ES-I3 (cell line): ENCODE measurements around the gene RBP5.

ENCODE experiments used
- H3K36me3 ChIP-seq: 2 replicates; pipeline ENCODE4 v1.6.1; 2013; ENCODE audit warnings: mild to moderate bottlenecking, low read length, control low read depth, moderate library complexity; ENCODE audit not compliant: insufficient read depth
- H3K4me1 ChIP-seq: 2 replicates; pipeline ENCODE4 v1.6.1; 2013; ENCODE audit warnings: mild to moderate bottlenecking, control low read depth, low read length; ENCODE audit not compliant: insufficient read depth
- H3K9ac ChIP-seq: 2 replicates; pipeline ENCODE4 v1.6.1; 2013; ENCODE audit warnings: low read depth, mild to moderate bottlenecking, low read length, moderate library complexity
- H3K9me3 ChIP-seq: 2 replicates; pipeline ENCODE4 v1.6.1; 2013; ENCODE audit warnings: mild to moderate bottlenecking, low read length, moderate library complexity; ENCODE audit not compliant: control insufficient read depth, insufficient read depth

RBP5 gene

GRCh38 chr12:7073946-7074345 lies 54.7 kb downstream of the RBP5 start:
- Histone ChIP-seq H3K4me1 (no peaks in the 10 kb centered on the region), H3K36me3 (no peaks in the 10 kb centered on the region), H3K9ac (no peak overlapping the region), H3K9me3 (no peaks in the 10 kb centered on the region)
